GM18870 (cell line): ENCODE data around the gene CELF2.

Experiments
- ATAC-seq: cut with Tn5 transposase; IDR thresholded peaks from one replicate; pipeline ENCODE4 v1.9.1; 2021; ENCODE audit warnings: moderate library complexity; ENCODE audit not compliant: unreplicated experiment

Gene CELF2

DNA sequence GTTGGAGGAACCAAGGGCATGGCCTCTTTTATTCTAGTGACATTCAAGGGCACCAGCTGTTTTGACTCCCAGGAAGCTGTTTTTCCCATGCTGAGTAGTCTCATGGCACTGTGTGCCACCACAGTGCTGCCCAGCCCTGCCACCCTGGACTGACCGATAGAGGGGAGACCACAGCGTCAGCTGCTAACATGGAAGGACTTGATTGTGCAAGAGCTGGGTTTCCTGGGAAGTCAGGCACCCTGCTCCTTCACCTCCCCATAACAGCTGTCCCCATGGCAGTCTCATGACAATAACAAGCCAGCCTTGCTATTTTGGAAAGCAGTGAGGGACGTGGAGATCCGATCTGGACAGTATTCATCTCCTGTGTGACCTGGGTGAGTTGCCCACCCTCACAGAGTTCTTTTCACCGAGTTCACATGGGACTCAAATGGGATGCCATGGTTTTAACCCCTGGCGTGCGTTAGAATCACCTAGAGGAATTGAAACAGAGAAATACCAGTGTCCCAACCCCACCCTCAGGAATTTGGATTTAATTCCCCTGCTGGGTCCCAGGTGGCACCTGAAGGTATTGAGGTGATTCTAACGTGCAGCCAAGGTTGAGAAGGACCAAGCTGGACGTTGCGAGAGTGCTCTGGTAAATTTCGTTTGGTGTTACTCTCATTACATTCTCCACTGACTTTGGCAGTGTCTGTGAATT is 174.8 kb downstream of the CELF2 start:
- ATAC-seq, result no peak

DNA sequence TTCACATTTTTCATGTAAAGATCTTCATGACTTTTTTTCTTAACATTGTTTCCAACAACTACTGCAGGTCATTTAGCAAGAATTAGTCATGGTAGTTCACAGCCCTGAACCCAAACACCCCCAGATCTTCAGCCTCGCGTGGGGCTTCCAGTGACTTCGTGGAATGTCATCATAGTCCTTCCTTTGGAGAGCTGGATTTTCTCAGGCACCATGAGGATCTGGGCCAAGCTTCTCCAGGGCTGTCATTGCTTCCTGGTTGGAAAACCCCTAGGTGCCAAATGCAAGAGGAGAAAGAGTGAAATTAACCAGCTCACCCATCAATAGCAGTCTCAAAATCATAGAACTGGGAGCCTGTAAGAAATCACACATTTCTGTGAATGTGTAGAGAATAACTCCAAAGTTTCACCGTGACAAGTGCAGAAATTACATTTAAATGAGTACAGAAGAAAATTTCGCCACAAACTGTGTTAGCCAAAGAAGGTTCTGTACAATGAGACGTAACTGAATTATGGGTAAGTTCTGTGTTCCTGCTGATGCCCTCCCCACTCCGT is 175.4 kb downstream of the CELF2 start:
- no peak for ATAC-seq

DNA sequence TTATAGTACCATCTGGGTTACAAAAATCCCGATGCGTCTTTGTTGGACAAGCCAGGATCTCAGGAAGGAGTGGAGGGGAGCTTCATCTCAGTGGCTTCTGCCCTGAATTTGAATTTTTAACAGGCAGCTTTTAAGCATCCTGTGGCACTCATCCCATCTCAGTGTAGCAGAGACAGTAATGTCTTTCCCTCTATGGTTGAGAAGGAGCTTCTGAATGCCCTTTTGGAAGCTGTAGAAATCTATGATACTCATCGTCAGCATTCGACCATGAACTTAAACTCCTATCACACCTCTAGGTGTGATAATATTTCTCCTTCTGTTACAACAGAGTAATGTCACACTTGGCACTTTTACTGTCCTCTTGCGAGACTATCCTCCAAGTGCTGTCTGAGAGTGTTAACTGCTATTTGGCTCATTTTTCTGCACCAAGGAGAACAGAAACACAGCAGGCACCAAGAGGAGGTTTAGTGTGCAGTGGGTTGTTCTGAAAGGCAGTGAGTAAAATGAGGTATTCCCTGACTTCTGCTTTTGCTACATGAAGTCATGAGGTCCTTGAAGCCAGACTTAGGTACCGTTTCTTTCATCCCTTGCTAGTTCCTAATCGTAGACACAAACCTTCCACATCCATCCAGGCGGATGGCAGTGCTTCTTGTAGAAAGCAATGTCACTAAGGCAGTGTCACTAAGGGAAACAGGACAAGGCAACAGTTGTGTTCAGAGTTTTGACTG is 177.4 kb downstream of the CELF2 start:
- ATAC-seq, result no peak

- no peak for ATAC-seq
Measured at GRCh38 chr10:11195623-11196022, 178.0 kb downstream of the CELF2 start.

GRCh38 chr10:11197266-11197712 is 179.6 kb downstream of the CELF2 start:
- peak; percentile 80 for ATAC-seq

- no peak for ATAC-seq
Measured at GRCh38 chr10:11197878-11198277, 180.2 kb downstream of the CELF2 start.

GRCh38 chr10:11201911-11202310 is 184.2 kb downstream of the CELF2 start:
- no peak for ATAC-seq

DNA sequence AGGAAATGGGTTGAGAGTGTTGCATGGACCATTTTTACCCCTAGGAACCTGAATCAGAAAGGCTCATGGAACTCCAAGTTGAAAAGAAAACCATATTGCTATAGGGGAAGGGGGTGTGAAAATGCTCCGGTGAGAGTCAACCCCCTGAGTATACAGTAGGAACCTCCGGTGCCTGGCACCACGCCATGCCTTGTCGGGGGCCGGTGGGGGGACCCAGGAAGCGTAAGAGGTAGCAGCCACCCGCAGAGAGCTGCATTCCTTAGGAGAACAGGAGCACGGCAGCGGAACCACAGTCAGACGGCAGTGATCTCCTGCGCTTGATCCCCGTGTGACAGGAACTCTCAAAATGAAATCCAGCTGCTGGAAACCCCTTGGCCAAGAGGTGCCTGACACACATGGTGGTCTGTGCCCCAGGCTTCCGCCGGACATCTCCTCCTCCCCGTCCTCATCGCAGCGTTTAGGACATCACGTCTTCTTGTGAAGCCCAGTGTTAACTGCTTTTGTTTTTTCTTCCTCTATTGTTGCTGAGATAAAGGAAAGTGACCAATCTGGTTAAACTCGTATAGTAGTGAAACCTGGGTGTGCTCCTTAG is 186.8 kb downstream of the CELF2 start:
- ATAC-seq, result no peak

DNA sequence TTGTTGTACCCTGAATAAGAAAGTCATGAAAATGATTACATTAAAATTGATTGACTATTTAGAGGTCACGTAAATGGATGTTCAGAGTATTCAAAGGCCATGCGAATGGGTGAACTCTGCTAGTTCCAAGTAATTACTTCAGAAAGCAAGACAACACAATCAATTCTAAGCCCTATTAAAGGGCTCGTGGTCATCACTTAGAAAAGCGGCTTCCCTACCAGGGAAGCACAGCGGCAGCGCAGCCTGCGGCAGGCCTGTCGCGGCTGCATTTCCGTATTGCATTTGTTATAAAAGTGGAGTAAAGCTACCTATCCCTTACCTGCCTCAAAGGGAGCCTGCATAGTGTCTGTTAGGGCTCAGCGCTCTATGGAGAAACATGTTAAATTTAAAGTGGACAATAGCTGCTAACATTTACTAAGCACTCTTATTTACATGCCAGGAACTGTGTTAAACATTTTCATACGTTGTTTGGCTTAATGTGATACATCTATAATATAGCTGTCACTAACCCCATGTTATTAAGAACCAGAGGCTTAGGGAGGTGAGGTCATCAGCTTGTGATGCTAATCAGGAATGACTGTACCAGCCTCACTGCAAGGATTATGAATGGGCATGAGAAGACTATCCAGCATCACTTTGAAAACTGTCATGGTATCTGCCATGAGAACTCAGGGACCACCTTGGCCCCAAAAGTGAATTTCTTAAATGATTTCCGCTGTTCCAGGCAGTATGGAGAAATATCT is 187.5 kb downstream of the CELF2 start:
- no peak for ATAC-seq

DNA sequence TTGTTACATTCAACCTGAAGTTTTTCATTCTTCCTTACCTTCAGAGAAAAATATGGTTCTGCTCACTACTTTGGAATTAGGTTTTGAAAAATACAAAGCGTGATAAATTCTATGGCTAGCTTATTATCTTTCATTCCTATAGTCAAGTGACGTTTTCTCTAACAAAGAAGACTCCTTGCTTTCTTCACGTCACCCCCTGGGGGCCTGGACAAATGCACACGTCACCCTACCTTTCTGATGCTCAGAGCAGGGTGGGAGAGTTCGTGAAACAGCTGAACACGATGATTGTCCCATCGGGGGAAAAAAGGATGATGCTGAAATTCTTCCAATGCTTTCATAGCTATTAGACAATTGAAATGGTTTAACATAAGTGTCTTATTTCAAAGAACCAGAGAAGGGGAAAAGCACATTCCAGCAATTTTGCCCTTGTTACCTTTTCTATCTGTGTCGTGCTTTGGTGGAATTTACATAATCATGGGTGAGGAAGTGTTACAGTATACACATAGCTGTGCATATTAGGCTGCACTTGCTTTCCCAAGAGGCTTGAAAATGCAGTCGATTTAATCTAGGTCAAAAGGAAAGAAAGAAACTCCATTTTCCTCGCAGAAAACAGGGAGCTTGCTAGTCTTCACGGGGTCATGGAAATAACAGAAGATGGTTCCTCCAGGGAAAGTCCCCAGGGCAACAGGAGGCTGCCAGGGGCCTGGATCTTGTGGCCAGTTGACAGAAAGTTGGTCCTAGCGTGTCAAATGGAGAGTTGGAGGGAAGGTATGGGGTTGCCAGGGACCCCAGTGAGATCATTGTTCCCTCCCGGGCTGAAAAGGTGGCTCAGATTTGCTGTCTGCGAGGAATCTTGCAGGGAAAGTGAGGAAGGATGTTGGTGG is 189.2 kb downstream of the CELF2 start:
- no peak for ATAC-seq

- no peak for ATAC-seq
Measured at GRCh38 chr10:11207560-11207844, 189.8 kb downstream of the CELF2 start.

GRCh38 chr10:11208243-11208642 is 190.6 kb downstream of the CELF2 start:
- ATAC-seq, result no peak

GRCh38 chr10:11208908-11209829 is 191.5 kb downstream of the CELF2 start:
- ATAC-seq, result peak; percentile 63

- ATAC-seq, result peak; percentile 18
Measured at GRCh38 chr10:11209830-11210181, 192.1 kb downstream of the CELF2 start.

- ATAC-seq, result peak; percentile 20
Measured at GRCh38 chr10:11210211-11210922, 192.7 kb downstream of the CELF2 start.

DNA sequence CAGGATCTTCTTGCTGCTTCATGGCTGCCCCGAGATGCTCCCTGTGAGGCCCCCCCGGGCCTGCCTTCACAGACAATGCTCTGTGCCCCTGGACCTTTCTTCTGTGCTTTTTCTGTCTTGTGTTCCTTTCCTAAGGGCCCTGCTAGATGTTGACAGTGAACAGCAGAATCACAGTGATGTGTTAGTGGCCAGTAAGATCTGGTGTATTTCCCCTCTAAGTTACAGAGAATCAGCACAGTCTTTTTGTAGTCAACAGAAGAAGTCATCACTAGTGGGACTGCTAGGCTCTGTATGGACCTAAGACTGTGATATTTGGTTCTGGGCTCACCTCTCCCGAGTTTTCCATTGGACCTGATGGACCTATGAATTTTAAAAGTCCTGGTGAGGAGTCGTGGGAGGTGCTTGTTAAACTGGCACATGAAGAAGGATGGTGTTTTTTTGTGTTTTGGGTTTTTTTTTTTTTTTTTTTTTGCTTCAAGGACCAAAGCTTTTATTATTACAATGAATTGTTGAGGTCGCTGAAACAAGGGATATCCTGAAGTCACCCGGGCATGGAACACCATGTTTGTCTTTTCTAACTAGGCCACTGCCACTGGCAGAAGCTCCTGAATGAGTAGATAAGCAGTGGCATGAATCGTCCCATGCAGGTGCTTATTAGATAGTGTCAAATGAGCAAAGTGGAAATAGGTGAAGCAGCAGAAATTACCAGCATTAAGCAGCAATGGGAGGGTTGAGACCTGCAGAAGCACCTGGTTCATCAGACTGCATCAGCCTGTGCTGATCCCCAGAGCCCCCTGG is 194.8 kb downstream of the CELF2 start:
- no peak for ATAC-seq

DNA sequence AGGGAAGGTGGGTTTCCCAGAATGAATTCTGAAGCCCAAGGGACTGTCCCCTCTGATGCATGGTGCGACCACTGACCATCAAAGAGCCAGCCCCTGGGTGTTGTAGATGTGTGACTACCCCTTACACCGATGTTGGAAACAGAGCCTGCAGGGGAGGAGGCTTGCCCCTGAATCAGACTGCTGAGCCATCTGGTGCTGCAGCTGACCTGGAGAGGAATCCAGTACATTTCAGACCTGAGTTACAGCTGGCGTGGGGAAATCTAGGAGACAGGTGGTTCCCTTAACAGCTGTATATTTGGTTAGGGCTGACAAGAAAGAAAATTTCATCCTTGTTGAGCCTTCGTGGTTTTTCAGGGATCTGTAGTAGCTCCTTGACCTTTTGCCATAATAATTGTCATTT is 195.5 kb downstream of the CELF2 start:
- ATAC-seq, result no peak

DNA sequence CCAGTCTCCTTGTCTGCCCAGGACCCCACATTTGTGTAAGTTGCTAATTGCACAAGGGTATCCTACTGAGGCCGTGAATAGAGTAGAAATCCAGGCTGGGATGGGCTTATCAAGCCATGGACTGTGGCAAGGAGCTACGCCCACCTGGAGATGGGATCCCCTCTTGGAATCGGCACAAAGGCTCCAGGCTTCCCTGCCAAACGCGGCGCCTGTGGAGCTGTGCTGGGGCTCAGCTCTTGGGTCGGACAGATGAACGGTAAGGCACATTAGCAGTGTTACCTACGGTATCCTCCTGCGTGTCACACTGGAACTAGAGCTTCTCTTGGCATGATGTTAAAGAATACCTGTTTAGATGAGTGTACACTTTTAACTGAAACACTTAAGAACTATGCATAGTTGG is 196.7 kb downstream of the CELF2 start:
- ATAC-seq, result no peak
